ENCODE results near the gene NOP14.
A peak's percentile ranks its signal among the peaks of the same experiment; 100 is the strongest.

The NOP14 gene

GRCh38 chr4:2913168-2913567, 50.0 kb downstream of the NOP14 start:
- no peak for DNase-seq

GRCh38 chr4:2911868-2912267, 51.3 kb downstream of the NOP14 start:
- no peak for DNase-seq

- DNase-seq: no peak
Measured at GRCh38 chr4:2910409-2910808, 52.8 kb downstream of the NOP14 start.

GRCh38 chr4:2909583-2909982, 53.6 kb downstream of the NOP14 start:
- DNase-seq: no peak

- no peak for DNase-seq
Measured at GRCh38 chr4:2908686-2909085, 54.5 kb downstream of the NOP14 start.

- DNase-seq: no peak
Measured at GRCh38 chr4:2907706-2908293, 55.4 kb downstream of the NOP14 start.

- no peak for DNase-seq
Measured at GRCh38 chr4:2907226-2907625, 56.0 kb downstream of the NOP14 start.

- no peak for DNase-seq
Measured at GRCh38 chr4:2906218-2906617, 57.0 kb downstream of the NOP14 start.

- DNase-seq: no peak
Measured at GRCh38 chr4:2905544-2905943, 57.7 kb downstream of the NOP14 start.

GRCh38 chr4:2902126-2902525, 61.1 kb downstream of the NOP14 start:
- DNase-seq: no peak

GRCh38 chr4:2901186-2901585, 62.0 kb downstream of the NOP14 start:
- DNase-seq: no peak

GRCh38 chr4:2900741-2901140, 62.5 kb downstream of the NOP14 start:
- no peak for DNase-seq

GRCh38 chr4:2898001-2898400, 65.2 kb downstream of the NOP14 start:
- no peak for DNase-seq

- no peak for DNase-seq
Measured at GRCh38 chr4:2893772-2894171, 69.4 kb downstream of the NOP14 start.

- peak; percentile 53 for DNase-seq
Measured at GRCh38 chr4:2891294-2891693, 71.9 kb downstream of the NOP14 start.

GRCh38 chr4:2888886-2889285, 74.3 kb downstream of the NOP14 start:
- no peak for DNase-seq
